GM12801 (cell line): ENCODE measurements around the gene PRKN.

Source experiments
- TF ChIP-seq, protein P1 (sequence below): IDR thresholded peaks from one replicate; pipeline ENCODE4 v1.5.1; 2011; ENCODE audit warnings: control low read depth; ENCODE audit not compliant: insufficient read length; ENCODE audit errors: extremely low read depth

The PRKN gene

DNA sequence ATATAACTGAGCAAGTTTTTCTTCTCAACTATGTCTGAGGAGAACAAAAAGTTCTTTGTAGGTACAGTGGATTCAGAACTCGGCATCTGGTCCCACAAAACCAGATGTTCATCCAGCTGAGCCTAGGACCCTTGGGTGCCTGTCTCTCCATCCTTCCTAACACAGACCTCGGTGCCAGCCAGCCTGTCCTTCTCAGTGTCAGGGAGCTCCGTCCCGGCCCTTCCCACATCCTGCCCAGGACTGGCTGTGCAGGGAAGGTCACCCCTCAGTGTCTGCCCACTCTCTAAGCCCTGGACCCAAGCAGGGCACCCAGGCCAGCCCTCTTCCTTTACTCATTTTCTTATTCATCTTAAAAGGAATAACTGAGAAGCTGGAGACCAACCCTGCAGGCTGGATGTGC, 1421.7 kb downstream of the PRKN start:
- TF ChIP-seq, protein P1, sequence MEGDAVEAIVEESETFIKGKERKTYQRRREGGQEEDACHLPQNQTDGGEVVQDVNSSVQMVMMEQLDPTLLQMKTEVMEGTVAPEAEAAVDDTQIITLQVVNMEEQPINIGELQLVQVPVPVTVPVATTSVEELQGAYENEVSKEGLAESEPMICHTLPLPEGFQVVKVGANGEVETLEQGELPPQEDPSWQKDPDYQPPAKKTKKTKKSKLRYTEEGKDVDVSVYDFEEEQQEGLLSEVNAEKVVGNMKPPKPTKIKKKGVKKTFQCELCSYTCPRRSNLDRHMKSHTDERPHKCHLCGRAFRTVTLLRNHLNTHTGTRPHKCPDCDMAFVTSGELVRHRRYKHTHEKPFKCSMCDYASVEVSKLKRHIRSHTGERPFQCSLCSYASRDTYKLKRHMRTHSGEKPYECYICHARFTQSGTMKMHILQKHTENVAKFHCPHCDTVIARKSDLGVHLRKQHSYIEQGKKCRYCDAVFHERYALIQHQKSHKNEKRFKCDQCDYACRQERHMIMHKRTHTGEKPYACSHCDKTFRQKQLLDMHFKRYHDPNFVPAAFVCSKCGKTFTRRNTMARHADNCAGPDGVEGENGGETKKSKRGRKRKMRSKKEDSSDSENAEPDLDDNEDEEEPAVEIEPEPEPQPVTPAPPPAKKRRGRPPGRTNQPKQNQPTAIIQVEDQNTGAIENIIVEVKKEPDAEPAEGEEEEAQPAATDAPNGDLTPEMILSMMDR: no peak

GRCh38 chr6:161303628-161304340, 1423.8 kb downstream of the PRKN start:
- TF ChIP-seq, protein P1: no peak

GRCh38 chr6:161302949-161303348, 1424.6 kb downstream of the PRKN start:
- TF ChIP-seq, protein P1: no peak

- TF ChIP-seq, protein P1: no peak
Observed at GRCh38 chr6:161301338-161301737, 1426.2 kb downstream of the PRKN start.

DNA sequence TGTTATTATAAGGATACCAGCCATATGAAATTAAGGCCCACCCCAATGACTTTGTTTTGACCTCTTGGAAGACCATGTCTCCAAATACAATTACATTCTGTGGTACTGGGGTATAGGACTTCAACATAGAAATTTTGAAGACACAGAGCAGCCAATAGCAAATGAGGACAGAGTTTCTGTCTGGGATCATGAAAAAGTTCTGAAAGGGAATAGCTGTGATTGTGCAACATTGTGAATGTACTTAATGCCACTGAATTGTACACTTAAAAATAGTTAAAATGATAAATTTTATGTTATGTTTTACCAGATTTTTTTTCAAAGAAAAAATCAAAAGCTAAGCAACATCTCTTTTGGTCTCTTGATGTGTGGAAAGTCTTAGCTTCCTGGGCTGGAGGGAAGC, 1426.7 kb downstream of the PRKN start:
- TF ChIP-seq, protein P1: no peak

GRCh38 chr6:161299726-161300125, 1427.8 kb downstream of the PRKN start:
- TF ChIP-seq, protein P1: no peak
